GM13977 (cell line): ENCODE results near the gene FAF2.

Experiments used
- DNase-seq: peaks from one replicate; pipeline ENCODE4 v3.0.0; 2012; ENCODE audit warnings: low spot score
- CTCF ChIP-seq: IDR thresholded peaks from 2 replicates; pipeline ENCODE4 v1.5.1; 2012; ENCODE audit warnings: mild to moderate bottlenecking, control low read depth; ENCODE audit not compliant: insufficient read depth; ENCODE audit errors: extremely low read depth, missing control alignments
- in situ Hi-C: fragments of 300-500 bp; cut with MboI; formaldehyde crosslinking; loops from one replicate; pipeline ENCODE4 v1.12.0; 2022; ENCODE audit warnings: low sequenced_read_pairs, low pct_unique_long_range_greater_than_20kb, mixed read lengths, inconsistent platforms; ENCODE audit not compliant: unreplicated experiment

FAF2 gene

GRCh38 chr5:176529116-176529740 lies 81.0 kb downstream of the FAF2 start:
- DNase-seq: peak; percentile 48
- no peak for TF ChIP-seq CTCF
- in situ Hi-C loops: no loop called here

DNA sequence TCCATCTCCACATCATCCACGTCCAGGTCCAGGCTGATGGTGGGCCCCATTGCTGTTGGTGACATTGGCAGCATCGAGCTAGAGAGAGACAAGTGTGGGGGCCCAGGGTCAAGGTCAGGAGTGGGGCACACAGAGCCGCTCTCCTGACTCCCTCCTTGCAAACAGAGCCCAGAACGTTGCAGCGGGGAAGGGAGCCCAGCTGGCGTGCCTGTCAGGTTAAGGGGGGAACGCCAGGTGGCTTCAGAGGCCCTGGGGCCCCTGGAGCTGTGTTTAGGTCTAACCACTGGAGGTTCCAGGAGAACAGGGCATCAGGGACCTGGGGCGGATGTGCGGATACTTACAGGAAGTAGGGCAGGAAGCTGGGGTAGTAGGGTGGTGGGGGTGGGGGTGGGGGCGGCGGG lies 81.6 kb downstream of the FAF2 start:
- peak; percentile 54 for DNase-seq
- in situ Hi-C loops: no loop called here

GRCh38 chr5:176530393-176530982 lies 82.3 kb downstream of the FAF2 start:
- no peak for DNase-seq
- no peak for TF ChIP-seq CTCF
- in situ Hi-C loops: no loop called here

More for the DNA sequence above, 81.6 kb downstream of the FAF2 start:
- TF ChIP-seq CTCF: no peak

GRCh38 chr5:176530983-176531901 lies 83.1 kb downstream of the FAF2 start:
- DNase-seq: peak; percentile 24
- in situ Hi-C loops: no loop called here
- no peak for TF ChIP-seq CTCF

DNA sequence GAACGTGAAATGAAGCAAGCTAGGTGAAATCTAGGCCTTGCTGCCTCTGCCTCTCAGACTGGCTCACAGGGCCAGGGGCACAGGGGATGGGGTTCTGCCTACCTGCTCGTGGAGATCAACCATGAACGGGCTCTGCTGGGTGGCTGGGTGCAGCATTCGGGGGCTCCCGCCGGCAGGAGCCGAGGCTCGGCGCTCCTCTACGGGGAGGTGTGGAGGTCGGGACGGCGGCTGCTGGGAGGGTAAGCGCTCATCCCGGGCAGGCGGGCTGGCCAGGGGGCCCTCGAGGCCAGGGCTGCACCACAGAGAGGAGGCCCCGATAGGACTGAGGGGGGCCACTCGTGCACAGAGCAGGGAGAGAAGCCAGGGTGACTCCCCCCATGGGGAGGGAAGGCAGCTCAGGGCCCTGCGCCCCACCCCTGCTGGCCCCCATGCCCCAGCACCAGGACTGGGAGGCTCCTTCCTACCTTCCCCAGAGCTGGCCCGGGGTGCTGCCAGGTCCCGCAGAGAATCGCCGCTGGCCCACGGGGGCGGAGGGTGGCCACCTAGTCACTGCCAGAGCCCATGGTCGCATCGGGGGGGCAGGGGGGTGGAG lies 83.8 kb downstream of the FAF2 start:
- no peak for DNase-seq
- in situ Hi-C loops: no loop called here
- no peak for TF ChIP-seq CTCF

GRCh38 chr5:176532795-176533194 lies 84.6 kb downstream of the FAF2 start:
- no peak for DNase-seq
- in situ Hi-C loops: no loop called here
- no peak for TF ChIP-seq CTCF
